HG03196 (cell line): ENCODE measurements around the gene RTKN.
"Not testable (repeated sequence)": the region's sequence is repeated elsewhere in the genome, so short reads cannot be mapped to it uniquely, and the experiment has no call there.

Source experiments
- ATAC-seq: cut with Tn5 transposase; IDR thresholded peaks from one replicate; pipeline ENCODE4 v1.9.1; 2021; ENCODE audit not compliant: unreplicated experiment

The RTKN gene

DNA sequence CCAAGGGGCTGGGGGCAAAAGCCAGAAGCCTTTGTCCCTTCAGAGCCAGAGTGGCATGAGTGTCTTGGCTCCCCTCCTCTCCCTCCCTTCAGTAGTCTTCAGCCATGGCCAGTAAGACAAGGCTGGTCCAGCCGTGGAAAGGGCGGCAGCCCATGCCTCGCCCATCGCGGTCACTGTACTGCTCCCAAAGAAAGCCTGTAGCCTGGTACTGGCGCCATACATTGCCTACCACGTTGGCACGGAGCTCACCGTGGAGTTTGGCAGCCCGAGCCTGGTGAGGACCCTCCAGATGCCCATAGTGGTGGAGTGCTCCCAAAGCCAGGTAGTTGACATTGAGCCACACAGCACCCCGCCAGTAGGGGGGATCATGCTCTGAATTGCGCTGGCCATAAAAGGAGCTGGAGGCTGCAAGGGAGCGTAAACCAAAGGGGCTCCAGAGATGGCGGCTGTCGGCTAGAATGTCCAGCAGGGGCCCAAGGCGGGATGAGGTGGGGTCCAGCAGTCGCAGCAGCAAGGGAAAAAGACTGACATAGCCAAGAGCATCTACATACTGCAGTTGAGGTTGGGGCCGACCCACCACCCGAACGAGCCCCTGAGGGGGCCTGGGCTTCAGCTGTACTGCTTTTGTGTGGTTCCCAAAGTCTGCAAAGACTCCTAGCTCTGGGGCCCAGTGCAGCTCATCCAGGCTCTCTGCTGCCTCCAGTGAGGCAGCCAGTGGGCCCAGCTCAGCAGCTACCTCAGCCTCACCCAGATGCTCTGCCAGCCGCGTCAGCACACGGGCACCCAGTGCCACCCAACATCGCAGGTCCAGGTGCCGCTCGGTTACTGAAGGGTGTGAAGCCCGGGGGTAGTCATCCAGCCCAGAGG lies 19.7 kb upstream of the RTKN start:
- no peak for ATAC-seq

DNA sequence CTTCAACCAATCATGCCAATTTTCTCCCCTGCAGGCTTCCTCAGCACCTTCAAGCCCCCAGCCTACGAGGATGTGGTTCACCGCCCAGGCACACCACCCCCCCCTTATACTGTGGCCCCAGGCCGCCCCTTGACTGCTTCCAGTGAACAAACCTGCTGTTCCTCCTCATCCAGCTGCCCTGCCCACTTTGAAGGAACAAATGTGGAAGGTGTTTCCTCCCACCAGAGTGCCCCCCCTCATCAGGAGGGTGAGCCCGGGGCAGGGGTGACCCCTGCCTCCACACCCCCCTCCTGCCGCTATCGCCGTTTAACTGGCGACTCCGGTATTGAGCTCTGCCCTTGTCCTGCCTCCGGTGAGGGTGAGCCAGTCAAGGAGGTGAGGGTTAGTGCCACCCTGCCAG lies 18.4 kb upstream of the RTKN start:
- not testable (repeated sequence) for ATAC-seq

- ATAC-seq: not testable (repeated sequence)
Measured at GRCh38 chr2:74459503-74460118, 17.9 kb upstream of the RTKN start.

GRCh38 chr2:74458938-74459363 lies 17.2 kb upstream of the RTKN start:
- no peak for ATAC-seq

GRCh38 chr2:74458132-74458937 lies 16.6 kb upstream of the RTKN start, which contains the start of gene WBP1:
TSS of gene WBP1 (plus strand) at chr2:74458438. CDS start at chr2:74458603, 165 bp downstream.
- peak; percentile 79 for ATAC-seq

- peak; percentile 37 for ATAC-seq
Measured at GRCh38 chr2:74457549-74458131, 15.9 kb upstream of the RTKN start.

- ATAC-seq: no peak
Measured at GRCh38 chr2:74457129-74457548, 15.4 kb upstream of the RTKN start.

GRCh38 chr2:74454654-74455511 lies 13.1 kb upstream of the RTKN start, which contains the start of gene INO80B:
TSS of gene INO80B (plus strand) at chr2:74455087. CDS start at chr2:74455117, 30 bp downstream.
- peak; percentile 45 for ATAC-seq

DNA sequence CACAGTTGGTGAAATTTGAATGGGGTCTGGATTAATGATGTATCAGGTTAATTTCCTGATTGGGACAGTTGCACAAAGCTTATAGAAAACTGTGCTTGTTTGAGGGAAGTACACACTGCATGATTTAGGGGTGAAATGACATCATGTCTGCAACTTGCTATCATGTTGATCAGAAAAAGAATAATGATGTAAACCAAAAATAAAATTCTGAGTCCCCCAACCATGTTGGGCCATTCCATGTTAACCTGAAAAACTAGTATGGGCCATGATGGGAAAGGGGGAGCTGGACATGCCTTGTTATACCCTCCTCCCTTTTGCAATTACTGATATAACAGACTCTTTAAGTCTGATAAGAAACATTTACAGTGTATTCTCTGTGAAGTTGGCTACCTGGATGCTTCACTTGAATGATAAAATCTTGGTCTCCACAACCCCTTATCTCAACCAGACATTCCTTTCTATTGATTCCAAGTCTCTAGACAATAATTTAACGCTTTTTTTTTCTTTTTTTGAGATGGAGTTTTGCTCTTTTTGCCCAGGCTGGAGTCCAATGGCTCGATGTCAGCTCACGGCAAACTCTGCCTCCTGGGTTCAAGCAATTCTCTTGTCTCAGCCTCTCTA lies 8.9 kb upstream of the RTKN start:
- ATAC-seq: no peak

- no peak for ATAC-seq
Measured at GRCh38 chr2:74448771-74449170, 7.0 kb upstream of the RTKN start.

- no peak for ATAC-seq
Measured at GRCh38 chr2:74447230-74447999, 5.7 kb upstream of the RTKN start.

DNA sequence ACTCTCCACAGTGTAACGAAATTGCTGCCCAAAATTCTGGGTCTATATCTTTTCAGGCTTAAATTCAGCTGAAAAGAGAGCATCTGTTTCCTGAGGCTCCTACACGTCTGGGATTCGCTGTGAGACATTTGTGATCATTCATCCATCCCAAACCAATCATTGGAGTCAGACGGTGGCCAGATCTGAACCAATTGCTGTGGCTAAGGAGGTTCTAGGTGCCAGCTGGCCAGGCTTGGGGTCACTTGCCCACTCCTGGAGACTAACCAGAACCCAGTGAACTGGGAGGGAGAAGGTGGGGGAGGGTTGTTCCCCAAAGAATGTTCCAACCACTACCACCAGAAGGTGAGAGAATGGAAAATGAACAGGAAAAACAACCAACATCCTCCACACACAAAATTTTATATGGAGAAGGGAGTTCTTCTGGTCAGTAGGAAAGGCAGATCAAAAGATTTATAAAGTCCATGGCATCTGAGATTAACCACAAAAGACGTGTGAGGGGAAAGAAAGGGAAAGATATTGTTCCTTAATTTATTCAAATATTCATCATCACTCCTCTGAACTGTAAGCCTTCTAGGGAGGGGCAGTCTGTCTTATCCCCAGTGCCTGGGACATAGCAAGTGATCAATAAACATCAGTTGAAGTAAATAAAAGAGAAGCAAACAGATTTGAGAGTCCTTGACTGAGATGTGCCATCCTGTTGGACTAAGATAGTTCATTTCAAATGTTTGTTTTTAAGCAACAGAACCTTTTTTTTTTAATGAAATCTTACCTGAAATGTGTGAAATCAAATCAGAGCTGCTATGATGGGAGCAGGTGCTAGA lies 3.0 kb upstream of the RTKN start:
- ATAC-seq: no peak

DNA sequence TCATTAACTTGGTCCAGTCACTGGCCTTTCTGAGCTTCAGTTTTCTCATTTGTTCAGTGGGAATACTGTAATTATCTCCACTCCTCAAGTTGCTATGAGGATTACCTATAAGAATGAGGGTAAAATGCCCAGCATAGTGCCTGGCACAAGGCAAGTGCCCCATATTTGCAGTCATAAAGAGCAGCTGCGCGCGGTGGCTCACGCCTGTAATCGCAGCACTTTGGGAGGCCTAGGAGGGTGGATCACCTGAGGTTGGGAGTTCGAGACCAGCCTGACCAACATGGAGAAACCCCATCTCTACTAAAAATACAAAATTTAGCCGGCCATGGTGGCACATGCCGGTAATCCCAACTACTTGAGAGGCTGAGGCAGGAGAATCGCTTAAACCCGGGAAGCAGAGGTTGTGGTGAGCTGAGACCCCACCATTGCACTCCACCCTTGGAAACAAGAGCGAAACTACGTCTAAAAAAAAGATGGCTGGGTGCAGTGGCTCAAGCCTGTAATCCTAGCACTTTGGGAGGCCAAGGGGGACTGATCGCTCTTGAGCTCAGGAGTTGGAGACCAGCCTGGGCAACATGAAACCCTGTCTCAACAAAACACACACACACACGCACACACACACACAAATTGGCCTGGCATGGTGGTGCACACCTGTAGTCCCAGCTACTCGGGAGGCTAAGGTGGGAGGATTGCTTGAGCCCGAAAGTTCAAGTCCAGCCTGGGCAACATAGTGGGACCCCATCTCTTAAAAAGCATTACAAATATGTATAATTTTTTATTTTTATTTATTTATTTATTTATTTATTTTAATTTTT lies 953 bp upstream of the RTKN start:
- ATAC-seq: not testable (repeated sequence)

DNA sequence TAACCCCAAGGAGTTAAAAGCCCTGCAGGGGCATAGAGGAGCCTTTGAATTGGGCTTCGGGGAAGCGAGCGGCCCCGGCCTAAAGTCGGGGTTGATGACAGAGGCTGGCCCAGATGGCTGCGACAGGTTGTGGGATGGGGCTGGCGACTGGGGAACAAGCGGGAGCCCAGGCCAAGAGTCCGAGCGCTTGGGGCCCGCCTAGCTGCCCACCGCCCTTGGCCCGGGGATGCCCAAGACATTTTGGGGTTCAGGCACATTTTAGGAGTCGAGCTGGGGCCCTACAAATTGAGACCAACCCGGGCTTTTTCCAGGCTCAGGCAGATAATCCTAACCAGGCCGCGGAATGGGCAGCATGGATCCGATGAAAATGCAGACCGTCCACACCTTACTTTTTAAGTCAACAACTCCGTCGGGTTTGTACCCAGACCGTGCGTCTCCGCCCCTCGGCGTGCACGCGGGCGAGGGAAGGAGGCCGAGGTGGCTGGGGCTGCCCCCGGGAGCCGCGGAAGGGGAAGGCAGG lies 507 bp downstream of the RTKN start:
- no peak for ATAC-seq

DNA sequence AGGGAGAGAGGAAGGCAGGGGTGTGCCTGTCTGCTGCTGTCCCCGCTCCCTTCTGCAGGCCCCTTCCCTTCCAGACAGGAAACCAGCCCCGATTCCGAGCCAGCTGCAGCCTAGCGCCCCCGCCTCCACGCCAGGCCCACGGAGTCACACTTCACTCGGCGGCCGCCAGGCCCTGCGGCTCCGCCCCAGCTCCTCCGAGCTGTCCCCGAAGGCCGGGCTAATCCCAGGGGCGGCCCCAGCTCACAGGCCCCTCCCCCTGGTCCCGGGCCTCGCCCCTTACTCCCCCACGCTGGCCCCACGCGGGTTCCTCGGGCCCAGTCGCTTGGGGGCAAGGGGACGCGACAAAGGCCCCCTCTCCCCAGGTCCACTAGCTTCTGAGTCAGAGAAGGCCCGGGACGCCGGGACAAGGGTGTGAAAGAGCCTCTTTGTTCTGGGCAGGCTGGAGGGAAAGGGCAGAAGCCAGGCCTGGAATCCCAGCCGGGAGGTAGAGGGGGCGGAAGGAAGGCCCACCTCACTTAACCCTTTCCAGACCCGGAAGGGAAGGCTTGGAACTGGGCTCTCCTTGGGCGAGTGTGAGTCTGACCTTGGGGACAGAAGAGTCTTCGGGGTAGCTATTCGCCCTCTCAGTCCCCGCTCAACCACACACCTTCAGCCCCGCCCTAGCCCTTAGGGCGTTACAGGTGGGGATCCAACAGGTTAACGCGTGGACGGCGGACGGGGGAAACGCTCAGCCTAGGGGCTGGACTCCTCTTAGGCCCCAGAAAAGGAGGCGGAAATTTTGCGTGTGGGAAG lies 1.2 kb downstream of the RTKN start:
- peak; percentile 82 for ATAC-seq

GRCh38 chr2:74439803-74440377 lies 1.8 kb downstream of the RTKN start:
- ATAC-seq: no peak
